H7 (cell line): ENCODE data around the gene REPS2. TPM values are rescaled to one million over a fixed set of nuclear protein-coding genes. Genes with fewer than 3 reads are reported as not detected.

Experiments used
- DNase-seq: peaks from one replicate; pipeline ENCODE4 v3.0.0; 2012
- H3K27me3 ChIP-seq: 2 replicates; pipeline ENCODE4 v1.6.0; 2011; ENCODE audit warnings: mild to moderate bottlenecking, low read length; ENCODE audit not compliant: control insufficient read depth, insufficient read depth
- H3K36me3 ChIP-seq: replicated peaks from 2 replicates; pipeline ENCODE4 v1.5.1; 2011; ENCODE audit warnings: low read length; ENCODE audit not compliant: control insufficient read depth, insufficient read depth
- H3K4me3 ChIP-seq: 2 replicates; pipeline ENCODE4 v1.5.1; 2011; ENCODE audit warnings: low read depth, mild to moderate bottlenecking, control low read depth, low read length, moderate library complexity; ENCODE audit not compliant: insufficient read depth
- total RNA-seq: library from RNA; depleted of rRNA; stranded (reverse); fragments of >200 nt; shearing (Covaris generic); gene quantifications from 2 replicates; pipeline ENCODE4 v1.2.3, GENCODE V29; 2014; rRNA removed

REPS2 gene
- total RNA-seq = 0.31 and 1.1 TPM in 2 replicates

- Histone ChIP-seq H3K4me3 (peak within 1 kb of the TSS; percentile 60), H3K27me3 (peaks cover 22% of the 10 kb centered on the region), H3K36me3 (no peaks in the 10 kb centered on the region)
- DNase-seq = peak; percentile 98
These were observed at the start of gene REPS2 for GRCh38 chrX:16946361-16946964. TSS of gene REPS2 (plus strand) at chrX:16946658. CDS start at chrX:16946862, 204 bp downstream.

GRCh38 chrX:16897445-16897844 is 49.0 kb upstream of the REPS2 start:
- DNase-seq = no peak
- Histone ChIP-seq H3K27me3 (no peaks in the 10 kb centered on the region), H3K36me3 (no peaks in the 10 kb centered on the region), H3K4me3 (no peak overlapping the region)

- no peaks in the 10 kb centered on the region for H3K36me3 ChIP-seq
- DNase-seq = no peak
- H3K27me3 ChIP-seq = no peaks in the 10 kb centered on the region
- no peak overlapping the region for H3K4me3 ChIP-seq
These were observed 43.0 kb upstream of the REPS2 start for GRCh38 chrX:16903274-16904022.

- Histone ChIP-seq H3K36me3 (no peaks in the 10 kb centered on the region), H3K4me3 (no peak overlapping the region), H3K27me3 (no peaks in the 10 kb centered on the region; the same call in 1 of the 2 replicates)
- no peak for DNase-seq
These were observed 36.1 kb upstream of the REPS2 start for GRCh38 chrX:16910376-16910775.

- Histone ChIP-seq H3K36me3 (no peaks in the 10 kb centered on the region), H3K4me3 (no peak overlapping the region), H3K27me3 (no peaks in the 10 kb centered on the region; the same call in 1 of the 2 replicates)
- no peak for DNase-seq
These were observed 32.4 kb upstream of the REPS2 start for GRCh38 chrX:16914058-16914457.

- Histone ChIP-seq H3K4me3 (no peak overlapping the region), H3K27me3 (no peaks in the 10 kb centered on the region; the same call in 1 of the 2 replicates), H3K36me3 (no peaks in the 10 kb centered on the region)
- DNase-seq = no peak
These were observed 29.9 kb upstream of the REPS2 start for GRCh38 chrX:16916561-16916960.

GRCh38 chrX:16917120-16917519 is 29.3 kb upstream of the REPS2 start:
- no peaks in the 10 kb centered on the region; the same call in 1 of the 2 replicates for H3K27me3 ChIP-seq
- H3K36me3 ChIP-seq = no peaks in the 10 kb centered on the region
- no peak for DNase-seq
- H3K4me3 ChIP-seq = no peak overlapping the region

- no peak for DNase-seq
- H3K36me3 ChIP-seq = no peaks in the 10 kb centered on the region
- no peak overlapping the region for H3K4me3 ChIP-seq
- H3K27me3 ChIP-seq = no peaks in the 10 kb centered on the region; the same call in 1 of the 2 replicates
These were observed 27.5 kb upstream of the REPS2 start for GRCh38 chrX:16918979-16919378.

- Histone ChIP-seq H3K27me3 (no peaks in the 10 kb centered on the region), H3K36me3 (no peaks in the 10 kb centered on the region), H3K4me3 (no peak overlapping the region)
- no peak for DNase-seq
These were observed 26.4 kb upstream of the REPS2 start for GRCh38 chrX:16920075-16920474.

- no peaks in the 10 kb centered on the region for H3K27me3 ChIP-seq
- H3K4me3 ChIP-seq = no peak overlapping the region
- DNase-seq = no peak
These were observed 23.3 kb upstream of the REPS2 start for GRCh38 chrX:16923157-16923556.

GRCh38 chrX:16924631-16925480 is 21.6 kb upstream of the REPS2 start:
- Histone ChIP-seq H3K36me3 (no peaks in the 10 kb centered on the region), H3K27me3 (no peaks in the 10 kb centered on the region), H3K4me3 (no peak overlapping the region)
- no peak for DNase-seq

More at GRCh38 chrX:16923157-16923556, 23.3 kb upstream of the REPS2 start:
- H3K36me3 ChIP-seq = no peaks in the 10 kb centered on the region

- Histone ChIP-seq H3K27me3 (no peaks in the 10 kb centered on the region), H3K36me3 (no peaks in the 10 kb centered on the region), H3K4me3 (no peak overlapping the region)
- DNase-seq = no peak
These were observed 16.1 kb upstream of the REPS2 start for GRCh38 chrX:16930392-16930791.

- no peak overlapping the region for H3K4me3 ChIP-seq
- DNase-seq = no peak
- no peaks in the 10 kb centered on the region for H3K36me3 ChIP-seq
- no peaks in the 10 kb centered on the region for H3K27me3 ChIP-seq
These were observed 15.1 kb upstream of the REPS2 start for GRCh38 chrX:16931371-16931770.

GRCh38 chrX:16931855-16932575 is 14.4 kb upstream of the REPS2 start:
- Histone ChIP-seq H3K4me3 (no peak overlapping the region), H3K27me3 (no peaks in the 10 kb centered on the region), H3K36me3 (no peaks in the 10 kb centered on the region)
- no peak for DNase-seq
